Activated T-helper 2 cell treated with anti-CD3 and anti-CD28 coated beads, Interferon-gamma antibody, Interleukin-2, Interleukin-4, amounts not matched to agents 10 μg/mL and 5 μg/mL and 100 μg/mL, durations not matched to agents 14 hours and 24 hours and 36 hours (primary cell): ENCODE results near the gene MESD. TPM values are rescaled to one million over a fixed set of nuclear protein-coding genes. Genes with fewer than 3 reads are reported as not detected.

Experiments
- DNase-seq: peaks from one replicate; pipeline ENCODE4 v3.0.0; 2021; ENCODE audit warnings: low spot score
- H3K27ac Mint-ChIP-seq: one replicate; pipeline ENCODE4 v1.8.0; 2021; ENCODE audit warnings: mixed read lengths
- H3K27me3 Mint-ChIP-seq: one replicate; pipeline ENCODE4 v1.8.0; 2021; ENCODE audit warnings: low read depth, mixed read lengths
- H3K36me3 Mint-ChIP-seq: one replicate; pipeline ENCODE4 v1.8.0; 2021; ENCODE audit warnings: low read depth, mixed read lengths
- H3K4me1 Mint-ChIP-seq: one replicate; pipeline ENCODE4 v1.8.0; 2021; ENCODE audit warnings: low read depth, mixed read lengths
- H3K4me3 Mint-ChIP-seq: one replicate; pipeline ENCODE4 v1.8.0; 2021; ENCODE audit warnings: low read depth, mild to moderate bottlenecking, moderate library complexity, mixed read lengths
- H3K9me3 Mint-ChIP-seq: one replicate; pipeline ENCODE4 v1.8.0; 2021; ENCODE audit warnings: mixed read lengths
- intact Hi-C: fragments of 100-400 bp; cut with micrococcal nuclease; formaldehyde crosslinking; loops from one replicate; pipeline ENCODE4 v1.15.1; 2023
- total RNA-seq: library from RNA; stranded (reverse); gene quantifications from 2 replicates; pipeline ENCODE4 v1.2.3, GENCODE V29; 2022

The MESD gene
- total RNA-seq, 1 donor from 2014 or later = 28.6 TPM

GRCh38 chr15:80913541-80913940 is 76.1 kb downstream of the MESD start:
- H3K27me3 Mint-ChIP-seq = no peaks in the 10 kb centered on the region
- peaks cover 3% of the 10 kb centered on the region for H3K36me3 Mint-ChIP-seq
- H3K9me3 Mint-ChIP-seq = no peaks in the 10 kb centered on the region

GRCh38 chr15:80912673-80913072 is 76.9 kb downstream of the MESD start:
- Mint-ChIP-seq H3K27me3 (no peaks in the 10 kb centered on the region), H3K4me3 (no peak overlapping the region), H3K9me3 (no peaks in the 10 kb centered on the region), H3K4me1 (no peaks in the 10 kb centered on the region), H3K36me3 (peaks cover 3% of the 10 kb centered on the region), H3K27ac (no peak overlapping the region)
- no peak for DNase-seq
- intact Hi-C loops = no loop called here

More at GRCh38 chr15:80913541-80913940, 76.1 kb downstream of the MESD start:
- intact Hi-C loops = no loop called here
- no peak overlapping the region for H3K4me3 Mint-ChIP-seq
- DNase-seq = no peak
- H3K27ac Mint-ChIP-seq = no peak overlapping the region
- no peaks in the 10 kb centered on the region for H3K4me1 Mint-ChIP-seq

- Mint-ChIP-seq H3K9me3 (no peaks in the 10 kb centered on the region), H3K27ac (no peak overlapping the region), H3K4me1 (no peaks in the 10 kb centered on the region), H3K27me3 (no peaks in the 10 kb centered on the region), H3K36me3 (peaks cover 3% of the 10 kb centered on the region), H3K4me3 (no peak overlapping the region)
- no peak for DNase-seq
- intact Hi-C loops = no loop called here
Measured at GRCh38 chr15:80911821-80912220, 77.8 kb downstream of the MESD start.

- no peaks in the 10 kb centered on the region for H3K9me3 Mint-ChIP-seq
- intact Hi-C loops = no loop called here
- no peaks in the 10 kb centered on the region for H3K27me3 Mint-ChIP-seq
- no peak overlapping the region for H3K27ac Mint-ChIP-seq
- no peak overlapping the region for H3K4me3 Mint-ChIP-seq
- peaks cover 3% of the 10 kb centered on the region for H3K36me3 Mint-ChIP-seq
- no peaks in the 10 kb centered on the region for H3K4me1 Mint-ChIP-seq
- DNase-seq = no peak
Measured at GRCh38 chr15:80906159-80906766, 83.4 kb downstream of the MESD start.

GRCh38 chr15:80904998-80905397 is 84.6 kb downstream of the MESD start:
- H3K4me1 Mint-ChIP-seq = no peaks in the 10 kb centered on the region
- H3K27ac Mint-ChIP-seq = no peak overlapping the region
- H3K9me3 Mint-ChIP-seq = no peaks in the 10 kb centered on the region
- H3K4me3 Mint-ChIP-seq = no peak overlapping the region
- intact Hi-C loops = no loop called here
- H3K36me3 Mint-ChIP-seq = peaks cover 3% of the 10 kb centered on the region
- no peak for DNase-seq
- no peaks in the 10 kb centered on the region for H3K27me3 Mint-ChIP-seq

GRCh38 chr15:80902298-80902801 is 87.3 kb downstream of the MESD start:
- H3K9me3 Mint-ChIP-seq = no peaks in the 10 kb centered on the region
- DNase-seq = no peak
- H3K27me3 Mint-ChIP-seq = no peaks in the 10 kb centered on the region
- H3K4me1 Mint-ChIP-seq = no peaks in the 10 kb centered on the region
- intact Hi-C loops = no loop called here
- no peaks in the 10 kb centered on the region for H3K36me3 Mint-ChIP-seq
- H3K4me3 Mint-ChIP-seq = no peak overlapping the region
- no peak overlapping the region for H3K27ac Mint-ChIP-seq

GRCh38 chr15:80898040-80898439 is 91.6 kb downstream of the MESD start:
- Mint-ChIP-seq H3K9me3 (peaks cover 5% of the 10 kb centered on the region), H3K4me1 (no peaks in the 10 kb centered on the region), H3K4me3 (no peak overlapping the region), H3K27ac (no peak overlapping the region), H3K36me3 (peaks cover 10% of the 10 kb centered on the region), H3K27me3 (no peaks in the 10 kb centered on the region)
- intact Hi-C loops = no loop called here
- no peak for DNase-seq

Other genes starting within 250 kb of the MESD start
- gene CEMIP, start 210.4 kb downstream of the MESD start, total RNA-seq = 0.30 TPM in 1 of 2 replicates, not detected in the other
- 18.5 and 19.1 TPM in 2 replicates for gene TLNRD1, start 11.1 kb upstream of the MESD start, total RNA-seq
- gene CFAP161, start 144.5 kb upstream of the MESD start, total RNA-seq = not detected in 2 replicates
- gene IL16, start 207.1 kb upstream of the MESD start, total RNA-seq = 42.3 and 42.8 TPM in 2 replicates